GM12892 (cell line): ENCODE results near the gene PRIM2.

Source experiments
- POLR2A ChIP-seq: IDR thresholded peaks from 2 replicates; pipeline ENCODE4 v1.6.1; 2011; ENCODE audit warnings: low read depth, low read length, control low read depth
- POLR2AphosphoS5 ChIP-seq: IDR thresholded peaks from 2 replicates; pipeline ENCODE4 v1.6.1; 2011; ENCODE audit warnings: low read depth, low read length, control low read depth
- TAF1 ChIP-seq: IDR thresholded peaks from 2 replicates; pipeline ENCODE4 v1.6.1; 2011; ENCODE audit warnings: low read depth, mild to moderate bottlenecking, control low read depth, low read length, borderline replicate concordance

DNA sequence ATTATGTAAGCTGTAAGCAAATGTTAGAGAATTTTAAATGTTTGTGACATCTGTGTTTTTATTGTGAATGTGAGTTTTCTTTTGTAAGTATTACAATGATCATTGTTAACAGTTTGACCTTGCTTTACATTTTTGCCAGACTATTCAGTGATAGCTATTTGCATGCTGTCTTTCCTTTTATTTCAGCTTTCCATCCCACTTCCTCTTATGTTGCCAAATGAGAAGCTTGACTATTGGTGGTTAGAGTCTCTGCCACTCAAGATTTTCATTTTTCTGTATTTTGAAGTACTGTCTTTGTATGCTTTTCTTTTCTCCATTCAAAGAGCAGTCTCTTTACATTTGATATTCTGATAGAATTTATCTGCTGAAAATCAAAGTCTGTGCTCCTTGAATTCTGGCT, 104.1 kb downstream of the PRIM2 start:
- TF ChIP-seq POLR2AphosphoS5 (no peak), POLR2A (no peak), TAF1 (no peak)
